Measurements from ENCODE around the gene ST6GALNAC2. TPM values are rescaled to one million over a fixed set of nuclear protein-coding genes. Genes with fewer than 3 reads are reported as not detected.

The ST6GALNAC2 gene
- polyA plus RNA-seq, 1 donor (not counting 4 experiments of a cell fraction or from before 2014, with no cell fraction given) = 45.8 TPM

DNA sequence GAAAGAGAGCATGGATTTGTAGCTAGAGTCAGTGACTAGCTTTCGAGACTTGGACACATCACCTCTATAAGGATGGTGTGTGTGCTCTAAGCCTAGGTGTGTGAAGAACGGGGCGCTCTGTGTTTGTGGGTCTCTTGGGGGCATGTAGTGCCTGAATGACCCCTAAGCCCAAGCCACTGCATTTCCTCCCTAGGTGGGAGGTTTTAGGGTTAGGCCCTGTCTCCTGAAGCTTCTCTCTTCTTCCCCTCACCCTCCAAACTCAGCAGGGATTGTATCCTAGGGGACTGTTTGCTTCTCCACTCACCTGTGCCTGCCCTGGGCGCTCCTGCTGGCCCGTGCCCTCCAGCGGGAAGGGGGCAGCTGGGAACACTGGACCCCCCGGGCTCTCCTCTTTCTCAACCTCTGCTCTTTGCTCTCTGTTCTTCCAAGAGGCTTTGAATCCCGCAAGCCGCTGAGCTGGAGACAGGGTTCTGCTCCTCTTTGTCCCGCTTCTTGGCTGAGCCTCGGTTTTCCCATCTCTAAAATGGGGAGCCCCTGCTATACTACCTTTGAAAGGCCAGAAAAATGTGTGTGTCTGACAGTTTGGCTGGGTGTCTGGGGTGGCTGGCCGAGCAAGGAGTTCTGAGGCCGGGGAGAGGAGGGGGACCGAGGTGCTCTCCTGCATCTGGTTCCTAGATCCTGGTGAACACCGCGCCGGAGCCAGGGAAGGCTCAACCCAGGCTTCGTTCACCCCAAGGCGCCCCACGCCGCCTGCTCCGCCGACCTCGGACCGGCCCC lies 49.0 kb downstream of the ST6GALNAC2 start:
- H4K20me1 ChIP-seq (ENCODE audit: control insufficient read depth, extremely low read depth, insufficient read depth, low read length) = no peaks in the 10 kb centered on the region
- peaks cover 23% of the 10 kb centered on the region for H3K27me3 ChIP-seq (ENCODE audit: control insufficient read depth, extremely low read depth, insufficient read depth, low read length)
- H3K36me3 ChIP-seq (ENCODE audit: control insufficient read depth in 2 of 2, extremely low read depth in 1 of 2, insufficient read depth in 2 of 2, low read length in 2 of 2) = no peaks in the 10 kb centered on the region
- peaks cover 37% of the 10 kb centered on the region for H3K4me1 ChIP-seq (ENCODE audit: control insufficient read depth, extremely low read depth, insufficient read depth, low read length)
- H3K9ac ChIP-seq (ENCODE audit: control insufficient read depth, extremely low read depth, insufficient read depth, low read length) = no peak overlapping the region
- dilution Hi-C loops (cut with MboI; ENCODE audit: extremely low pct_ligation_motif_present, low sequenced_read_pairs) = no loop called here
- DNase-seq (ENCODE audit: low read depth, low spot score) = no peak
- no peak for TF ChIP-seq EZH2 (IDR thresholded peaks at IDR 0.05; ENCODE audit: low read length)
- TF ChIP-seq, protein P1, sequence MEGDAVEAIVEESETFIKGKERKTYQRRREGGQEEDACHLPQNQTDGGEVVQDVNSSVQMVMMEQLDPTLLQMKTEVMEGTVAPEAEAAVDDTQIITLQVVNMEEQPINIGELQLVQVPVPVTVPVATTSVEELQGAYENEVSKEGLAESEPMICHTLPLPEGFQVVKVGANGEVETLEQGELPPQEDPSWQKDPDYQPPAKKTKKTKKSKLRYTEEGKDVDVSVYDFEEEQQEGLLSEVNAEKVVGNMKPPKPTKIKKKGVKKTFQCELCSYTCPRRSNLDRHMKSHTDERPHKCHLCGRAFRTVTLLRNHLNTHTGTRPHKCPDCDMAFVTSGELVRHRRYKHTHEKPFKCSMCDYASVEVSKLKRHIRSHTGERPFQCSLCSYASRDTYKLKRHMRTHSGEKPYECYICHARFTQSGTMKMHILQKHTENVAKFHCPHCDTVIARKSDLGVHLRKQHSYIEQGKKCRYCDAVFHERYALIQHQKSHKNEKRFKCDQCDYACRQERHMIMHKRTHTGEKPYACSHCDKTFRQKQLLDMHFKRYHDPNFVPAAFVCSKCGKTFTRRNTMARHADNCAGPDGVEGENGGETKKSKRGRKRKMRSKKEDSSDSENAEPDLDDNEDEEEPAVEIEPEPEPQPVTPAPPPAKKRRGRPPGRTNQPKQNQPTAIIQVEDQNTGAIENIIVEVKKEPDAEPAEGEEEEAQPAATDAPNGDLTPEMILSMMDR (optimal IDR thresholded peaks at IDR 0.05 in 1 of 3, IDR thresholded peaks at IDR 0.05 in 1 of 3, conservative IDR thresholded peaks at IDR 0.05 in 1 of 3; ENCODE audit: extremely low read depth in 1 of 3, insufficient read depth in 2 of 3, low read length in 3 of 3) = no peak
- H3K79me2 ChIP-seq (ENCODE audit: control insufficient read depth, insufficient read depth, low read length) = no peaks in the 10 kb centered on the region
- H3K4me2 ChIP-seq (ENCODE audit: control insufficient read depth, extremely low read depth, insufficient read depth, low read depth, low read length) = peak overlapping the region; percentile 37
- H2AFZ ChIP-seq (ENCODE audit: control insufficient read depth, low read length) = no peak overlapping the region
- H3K9me1 ChIP-seq (ENCODE audit: control insufficient read depth, extremely low read depth, insufficient read depth, low read length) = no peaks in the 10 kb centered on the region
- H3K27ac ChIP-seq (ENCODE audit: control insufficient read depth, insufficient read depth, low read length) = no peak overlapping the region
- no peak for FAIRE-seq
- H3K4me3 ChIP-seq (ENCODE audit: control insufficient read depth in 2 of 3, extremely low read depth in 1 of 3, insufficient read depth in 2 of 3, low read depth in 1 of 3, low read length in 3 of 3) = peak overlapping the region in 1 of 3 experiments; percentile 17
- H3K9me3 ChIP-seq (ENCODE audit: control insufficient read depth, low read depth, low read length) = no peaks in the 10 kb centered on the region

DNA sequence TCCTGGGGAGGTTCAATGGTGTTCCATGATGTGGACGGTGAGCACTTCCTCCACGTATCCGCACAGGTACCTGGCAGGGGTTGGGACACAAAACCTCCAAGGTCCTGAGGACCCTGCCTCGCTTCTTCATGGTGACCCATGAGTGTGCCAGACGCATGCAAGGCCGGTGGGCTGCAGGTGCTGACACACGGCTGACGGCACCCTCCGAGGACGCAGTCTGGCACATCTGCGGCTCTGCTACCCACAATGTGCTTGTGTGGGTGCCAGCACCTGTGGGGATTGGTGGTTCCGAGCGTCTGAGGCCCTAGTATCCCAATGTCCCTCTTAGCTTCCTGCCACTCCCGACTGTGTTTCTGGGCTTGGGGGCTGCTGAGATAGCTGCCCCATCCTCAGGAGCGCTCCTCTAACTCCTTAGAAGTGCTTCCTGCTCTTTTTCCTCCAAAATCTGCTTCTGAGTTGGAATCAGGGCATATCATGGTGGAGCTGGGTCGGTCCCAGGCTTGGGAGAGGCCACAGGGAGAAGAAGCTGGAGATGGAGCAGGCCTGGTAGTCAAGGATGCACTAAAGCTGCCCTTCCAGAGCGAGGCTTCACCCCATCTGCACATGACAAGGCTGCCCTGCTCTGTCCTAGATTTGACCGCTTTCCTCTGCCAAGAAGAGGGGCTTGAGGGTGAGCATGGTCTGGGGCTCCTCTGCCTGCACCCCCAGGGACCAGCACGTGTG lies 49.7 kb downstream of the ST6GALNAC2 start:
- H3K9me3 ChIP-seq (ENCODE audit: control insufficient read depth, low read depth, low read length) = no peaks in the 10 kb centered on the region
- FAIRE-seq (no peak), DNase-seq (ENCODE audit: low read depth, low spot score) (no peak)
- no peak overlapping the region for H3K4me3 ChIP-seq (ENCODE audit: control insufficient read depth in 2 of 3, extremely low read depth in 1 of 3, insufficient read depth in 2 of 3, low read depth in 1 of 3, low read length in 3 of 3)
- no peaks in the 10 kb centered on the region for H3K36me3 ChIP-seq (ENCODE audit: control insufficient read depth in 2 of 2, extremely low read depth in 1 of 2, insufficient read depth in 2 of 2, low read length in 2 of 2)
- H3K4me2 ChIP-seq (ENCODE audit: control insufficient read depth, extremely low read depth, insufficient read depth, low read depth, low read length) = no peak overlapping the region
- no peak overlapping the region for H3K27ac ChIP-seq (ENCODE audit: control insufficient read depth, insufficient read depth, low read length)
- dilution Hi-C loops (cut with MboI; ENCODE audit: extremely low pct_ligation_motif_present, low sequenced_read_pairs) = no loop called here
- no peaks in the 10 kb centered on the region for H3K79me2 ChIP-seq (ENCODE audit: control insufficient read depth, insufficient read depth, low read length)
- peaks cover 40% of the 10 kb centered on the region for H3K4me1 ChIP-seq (ENCODE audit: control insufficient read depth, extremely low read depth, insufficient read depth, low read length)
- TF ChIP-seq, protein P1 (optimal IDR thresholded peaks at IDR 0.05 in 1 of 3, IDR thresholded peaks at IDR 0.05 in 1 of 3, conservative IDR thresholded peaks at IDR 0.05 in 1 of 3; ENCODE audit: extremely low read depth in 1 of 3, insufficient read depth in 2 of 3, low read length in 3 of 3) = no peak
- TF ChIP-seq EZH2 (IDR thresholded peaks at IDR 0.05; ENCODE audit: low read length) = no peak
- H3K9me1 ChIP-seq (ENCODE audit: control insufficient read depth, extremely low read depth, insufficient read depth, low read length) = no peaks in the 10 kb centered on the region
- H3K9ac ChIP-seq (ENCODE audit: control insufficient read depth, extremely low read depth, insufficient read depth, low read length) = no peak overlapping the region
- peaks cover 23% of the 10 kb centered on the region for H3K27me3 ChIP-seq (ENCODE audit: control insufficient read depth, extremely low read depth, insufficient read depth, low read length)
- no peaks in the 10 kb centered on the region for H4K20me1 ChIP-seq (ENCODE audit: control insufficient read depth, extremely low read depth, insufficient read depth, low read length)
- H2AFZ ChIP-seq (ENCODE audit: control insufficient read depth, low read length) = no peak overlapping the region
